ENCODE results near the gene ADAMTS7. TPM values are rescaled to one million over a fixed set of nuclear protein-coding genes. Genes with fewer than 3 reads are reported as not detected.

The ADAMTS7 gene
- total RNA-seq, 1 experiment from 2014 or later: 23.1 TPM

DNA sequence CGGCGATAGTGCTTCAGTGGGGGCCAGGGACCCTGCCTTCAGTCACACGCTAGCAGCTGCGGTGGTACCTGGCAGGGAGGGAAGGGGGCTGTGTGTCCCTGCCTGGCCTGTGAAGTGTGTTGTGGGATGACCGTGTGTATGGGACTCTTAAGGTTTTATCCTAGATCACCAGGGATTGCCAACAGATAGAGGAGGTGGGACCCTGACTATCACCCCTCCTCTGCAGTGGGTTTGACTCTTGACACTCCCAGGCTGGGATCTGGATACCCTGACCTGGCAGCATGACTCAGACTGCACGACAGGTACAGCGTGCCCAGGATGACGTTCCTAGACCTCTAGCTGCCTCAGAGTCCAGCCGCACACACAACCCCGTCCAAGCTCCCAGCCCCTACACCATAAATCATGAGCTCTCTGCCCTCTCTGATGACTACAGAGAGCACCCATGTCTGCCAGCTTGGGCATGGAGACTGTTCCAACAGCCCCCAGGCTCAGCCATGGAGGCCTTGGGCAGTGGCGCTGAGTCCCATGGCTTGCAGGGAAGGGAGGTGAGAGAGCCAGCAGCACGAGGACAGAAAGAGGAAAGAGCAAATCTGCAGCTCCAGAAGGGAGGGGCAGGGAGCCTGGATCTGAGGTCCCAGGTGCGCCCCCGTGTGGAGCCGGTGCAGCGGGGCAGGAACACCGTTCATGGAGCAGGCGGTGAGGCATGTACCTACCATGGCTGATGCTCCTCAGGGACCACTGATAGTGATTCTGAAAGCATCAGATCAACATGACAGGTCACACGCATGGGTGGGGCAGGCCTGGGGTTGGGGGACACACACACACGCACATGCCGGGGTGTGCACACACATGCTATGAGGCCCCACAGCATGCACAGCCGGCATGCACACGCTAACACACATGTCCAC, 71.0 kb downstream of the ADAMTS7 start:
- DNase-seq: peak; percentile 91
- peaks cover 6% of the 10 kb centered on the region for H3K27me3 Mint-ChIP-seq (ENCODE audit: low read depth)
- H3K36me3 Mint-ChIP-seq (ENCODE audit: insufficient read depth in 1 of 3, low read depth in 3 of 3): no peaks in the 10 kb centered on the region
- Histone ChIP-seq H3K23ac (ENCODE audit: insufficient read length, low read depth, low read length) (no peak overlapping the region), H3T11ph (ENCODE audit: low read length) (no peak overlapping the region), H3K14ac (ENCODE audit: insufficient read depth, low read length) (no peak overlapping the region), H3K4ac (ENCODE audit: low read depth, low read length) (no peak overlapping the region), H3K79me1 (ENCODE audit: insufficient read depth, low read depth, low read length, poor library complexity, severe bottlenecking) (no peaks in the 10 kb centered on the region), H2AK5ac (ENCODE audit: insufficient read length, low read length) (no peak overlapping the region), H4K20me1 (ENCODE audit: control insufficient read depth, insufficient read depth, insufficient read length) (no peaks in the 10 kb centered on the region), H2BK120ac (ENCODE audit: low read depth, low read length, poor library complexity, severe bottlenecking) (no peak overlapping the region), H3K79me2 (ENCODE audit: insufficient read depth, low read length) (no peaks in the 10 kb centered on the region), H4K91ac (ENCODE audit: insufficient read length, low read depth, low read length) (no peak overlapping the region), H2BK20ac (ENCODE audit: low read depth, low read length, poor library complexity, severe bottlenecking) (no peak overlapping the region), H3K23me2 (ENCODE audit: insufficient read length, low read depth, low read length, poor library complexity, severe bottlenecking) (no peaks in the 10 kb centered on the region), H3K4me1 (ENCODE audit: insufficient read depth, low read length) (no peaks in the 10 kb centered on the region), H3K27ac (ENCODE audit: insufficient read length, low read depth, low read length) (no peak overlapping the region), H3K18ac (ENCODE audit: insufficient read length, low read depth, low read length) (no peak overlapping the region), H3K27me3 (ENCODE audit: insufficient read depth, low read length) (no peaks in the 10 kb centered on the region), H2BK15ac (ENCODE audit: low read depth, low read length) (no peak overlapping the region), H2BK5ac (ENCODE audit: insufficient read length, low read length) (no peak overlapping the region), H4K5ac (ENCODE audit: insufficient read length, low read depth, low read length) (no peak overlapping the region), H3K4me2 (ENCODE audit: insufficient read depth, insufficient read length, low read length) (no peak overlapping the region), H2AFZ (ENCODE audit: low read length) (no peak overlapping the region), H3K9ac (ENCODE audit: extremely low read depth, insufficient read length, low read length) (no peak overlapping the region), H4K8ac (replicated peaks; ENCODE audit: insufficient read length, low read depth, low read length) (no peak overlapping the region), H3K9me3 (ENCODE audit: control insufficient read depth, low read depth, low read length) (no peaks in the 10 kb centered on the region), H3K56ac (ENCODE audit: insufficient read length, low read depth, low read length) (no peak overlapping the region), H2BK12ac (ENCODE audit: insufficient read length, low read depth, low read length) (no peak overlapping the region)
- no peak overlapping the region for H3K4me3 Mint-ChIP-seq
- no peaks in the 10 kb centered on the region for H3K9me3 Mint-ChIP-seq
- TF ChIP-seq, protein P1, sequence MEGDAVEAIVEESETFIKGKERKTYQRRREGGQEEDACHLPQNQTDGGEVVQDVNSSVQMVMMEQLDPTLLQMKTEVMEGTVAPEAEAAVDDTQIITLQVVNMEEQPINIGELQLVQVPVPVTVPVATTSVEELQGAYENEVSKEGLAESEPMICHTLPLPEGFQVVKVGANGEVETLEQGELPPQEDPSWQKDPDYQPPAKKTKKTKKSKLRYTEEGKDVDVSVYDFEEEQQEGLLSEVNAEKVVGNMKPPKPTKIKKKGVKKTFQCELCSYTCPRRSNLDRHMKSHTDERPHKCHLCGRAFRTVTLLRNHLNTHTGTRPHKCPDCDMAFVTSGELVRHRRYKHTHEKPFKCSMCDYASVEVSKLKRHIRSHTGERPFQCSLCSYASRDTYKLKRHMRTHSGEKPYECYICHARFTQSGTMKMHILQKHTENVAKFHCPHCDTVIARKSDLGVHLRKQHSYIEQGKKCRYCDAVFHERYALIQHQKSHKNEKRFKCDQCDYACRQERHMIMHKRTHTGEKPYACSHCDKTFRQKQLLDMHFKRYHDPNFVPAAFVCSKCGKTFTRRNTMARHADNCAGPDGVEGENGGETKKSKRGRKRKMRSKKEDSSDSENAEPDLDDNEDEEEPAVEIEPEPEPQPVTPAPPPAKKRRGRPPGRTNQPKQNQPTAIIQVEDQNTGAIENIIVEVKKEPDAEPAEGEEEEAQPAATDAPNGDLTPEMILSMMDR (conservative IDR thresholded peaks at IDR 0.05): peak; percentile 63
- H3K4me1 Mint-ChIP-seq: peaks cover 16 to 31% of the 10 kb centered on the region in 2 experiments
- no CpG with 5 or more reads among the region's 23 CpGs for WGBS (ENCODE audit: extremely low coverage, insufficient read length, low lambda C conversion rate)
- H3K27ac Mint-ChIP-seq: no peak overlapping the region
